K562 (cell line): ENCODE results near the gene C6orf15. TPM values are rescaled to one million over a fixed set of nuclear protein-coding genes. Genes with fewer than 3 reads are reported as not detected.

Experiments
- ATAC-seq: fragments of 200-7000 bp; cut with Tn5 transposase; 3 replicates; pipeline ENCODE4 v1.9.1; 2020; ENCODE audit warnings: moderate library complexity
- Bru-seq: library from RNA; stranded (reverse); fragments of 400-500 nt; gene quantifications from one replicate; lab custom pipeline; 2021; lab: Mats Ljungman, UMichigan
- BruChase-seq, 2 experiments: library from RNA; stranded (reverse); fragments of 400-500 nt; gene quantifications; one replicate each; lab custom pipeline; 2021; lab: Mats Ljungman, UMichigan
- BruUV-seq: library from RNA; stranded (reverse); fragments of 400-500 nt; replicated peaks from 2 replicates; lab custom pipeline; 2021; lab: Mats Ljungman, UMichigan
- CTCF ChIA-PET: fragments of 300-600 bp; formaldehyde crosslinking; extraction: SDS; loops from one replicate; lab custom pipeline; 2021; ENCODE audit warnings: low intra/inter-chr PET ratio; lab: Yijun Ruan, JAX
- POLR2A ChIA-PET: fragments of 300-600, 350-650 bp; sonication (Branson Sonifier 250); formaldehyde crosslinking; extraction: SDS; loops from one replicate; lab custom pipeline; 2021; ENCODE audit warnings: antibody characterized with exemption, inconsistent platforms; lab: Yijun Ruan, JAX
- DNase-seq, 4 experiments: peaks; one replicate each; pipeline versions ENCODE4 v3.0.0 to v3.0.0-alpha.2; 2011 to 2018; ENCODE audit warnings: low spot score in 3 of 4, mixed read lengths in 3 of 4; ENCODE audit errors: extremely low read depth in 1 of 4
- FAIRE-seq: peaks from 2 replicates; lab custom pipeline; 2011; peaks lifted over from hg19 to GRCh38; lab: Jason Lieb, UNC
- H2AFZ ChIP-seq: 2 replicates; pipeline ENCODE4 v1.6.0; 2011; ENCODE audit warnings: low read depth, low read length, control low read depth, inconsistent platforms
- H3K27ac ChIP-seq: fragments of 200-600 bp; 3 replicates; pipeline ENCODE4 v1.8.0; 2011; ENCODE audit warnings: low read depth, mild to moderate bottlenecking, control low read depth, inconsistent platforms, low read length, moderate library complexity, mixed read lengths; ENCODE audit errors: extremely low read depth
- H3K27me3 ChIP-seq, 2 experiments: fragments of 300-600 bp in 1 of 2; 2 replicates in 1 of 2; 3 replicates in 1 of 2; pipeline versions ENCODE4 v1.6.0 to v1.8.0; 2011; ENCODE audit warnings: inconsistent platforms in 2 of 2, low read length in 2 of 2, mild to moderate bottlenecking in 1 of 2, mixed read lengths in 1 of 2, moderate library complexity in 1 of 2; ENCODE audit not compliant: control insufficient read depth in 2 of 2, insufficient read depth in 2 of 2
- H3K36me3 ChIP-seq: fragments of 300-600 bp; 3 replicates; pipeline ENCODE4 v1.8.0; 2011; ENCODE audit warnings: mild to moderate bottlenecking, low read length, inconsistent platforms; ENCODE audit not compliant: control insufficient read depth, insufficient read depth
- H3K4me1 ChIP-seq, 2 experiments: fragments of 200-600 bp in 1 of 2; replicated peaks in 1 of 2; 2 replicates in 1 of 2; 3 replicates in 1 of 2; pipeline versions ENCODE4 v1.5.1 to v1.8.0; 2011; ENCODE audit warnings: inconsistent platforms in 2 of 2, low read length in 2 of 2, mild to moderate bottlenecking in 1 of 2, mixed read lengths in 1 of 2, moderate library complexity in 1 of 2; ENCODE audit not compliant: control insufficient read depth in 2 of 2, insufficient read depth in 2 of 2
- H3K4me2 ChIP-seq: 2 replicates; pipeline ENCODE4 v1.6.1; 2011; ENCODE audit warnings: low read length, control low read depth, inconsistent platforms, mixed read lengths; ENCODE audit not compliant: insufficient read depth
- H3K4me3 ChIP-seq: fragments of 200-600 bp; sonication (generic), shearing (Covaris generic); 2 replicates; pipeline ENCODE4 v1.5.1; 2016; ENCODE audit warnings: control low read depth, inconsistent platforms
- H3K79me2 ChIP-seq: fragments of 200-600 bp; 3 replicates; pipeline ENCODE4 v1.8.0; 2011; ENCODE audit warnings: low read length, inconsistent platforms; ENCODE audit not compliant: control insufficient read depth, insufficient read depth
- H3K9ac ChIP-seq, 2 experiments: 2 replicates each; pipeline versions ENCODE4 v1.6.0 to v1.6.1; 2011; ENCODE audit warnings: low read depth in 2 of 2, low read length in 2 of 2, control low read depth in 1 of 2, inconsistent platforms in 1 of 2, mild to moderate bottlenecking in 1 of 2, mixed read lengths in 1 of 2; ENCODE audit not compliant: insufficient read depth in 1 of 2
- H3K9me1 ChIP-seq: one replicate; pipeline ENCODE4 v1.6.0; 2011; ENCODE audit warnings: inconsistent platforms, mild to moderate bottlenecking, low read length, moderate library complexity; ENCODE audit not compliant: control insufficient read depth, insufficient read depth
- H3K9me3 ChIP-seq: replicated peaks from 2 replicates; pipeline ENCODE4 v1.5.1; 2011; ENCODE audit warnings: low read depth, low read length, inconsistent platforms; ENCODE audit not compliant: control insufficient read depth, insufficient read depth
- H4K20me1 ChIP-seq: replicated peaks from 2 replicates; pipeline ENCODE4 v1.6.1; 2011; ENCODE audit warnings: low read length, inconsistent platforms, mixed read lengths; ENCODE audit not compliant: control insufficient read depth, insufficient read depth
- GABPA ChIP-seq: fragments of 200-800 bp; sonication (Bioruptor generic); conservative IDR thresholded peaks from 2 replicates; pipeline ENCODE4 v1.6.1; 2016; ENCODE audit warnings: low read depth, missing genetic modification characterization, missing compliant biosample characterization
- RBBP5 ChIP-seq: fragments of 200-600 bp; sonication (generic); IDR thresholded peaks from 2 replicates; pipeline ENCODE4 v1.6.1; 2012; ENCODE audit warnings: borderline replicate concordance, mild to moderate bottlenecking, low read length, control low read depth, inconsistent platforms; ENCODE audit not compliant: insufficient read depth, poor library complexity, severe bottlenecking
- SMARCE1 ChIP-seq: fragments of 450-650 bp; IDR thresholded peaks from 2 replicates; pipeline ENCODE4 v1.7.1; 2016; ENCODE audit warnings: mild to moderate bottlenecking
- ZNF354B ChIP-seq: fragments of 250-450 bp; sonication (Bioruptor Pico); IDR thresholded peaks from 2 replicates; pipeline ENCODE4 v1.4.0; 2020
- WGBS: fragments of 100-300 bp; shearing (Covaris generic); methylation state at CpG from one replicate; pipeline ENCODE4 v1.1.6; 2016; ENCODE audit warnings: low coverage, mixed read lengths; ENCODE audit not compliant: insufficient coverage; ENCODE audit errors: missing lambda C conversion rate; 5-methylcytosine and 5-hydroxymethylcytosine counted together
- in situ Hi-C: fragments of 300-500 bp; cut with MboI; formaldehyde crosslinking; loops from 4 replicates; pipeline ENCODE4 v1.15.0; 2018; ENCODE audit warnings: inconsistent platforms, mixed read lengths
- intact Hi-C: fragments of 100-400 bp; cut with micrococcal nuclease; formaldehyde crosslinking; loops from 2 replicates; pipeline ENCODE4 v1.14.2; 2022
- long read RNA-seq, 3 experiments: library from polyadenylated mRNA in 2 of 3; library from RNA in 1 of 3; unstranded in 2 of 3; stranded (forward) in 1 of 3; transcript quantifications; one replicate each; pipeline ENCODE4 v2.0.0, GENCODE V29; 2019 to 2022
- polyA minus RNA-seq, 3 experiments: library from RNA; depleted of rRNA, polyadenylated mRNA; stranded (reverse); fragments of >200 nt; gene quantifications; 2 replicates each; pipeline ENCODE4 v1.2.3, GENCODE V29; 2011
- polyA plus RNA-seq, 8 experiments: library from polyadenylated mRNA; depleted of rRNA in 4 of 8; stranded (reverse) in 5 of 8; unstranded in 3 of 8; fragments of >200 nt; fragmentation: Nextera tagmentation in 2 of 8; fragmentation: Illumina TruSeq in 1 of 8; extraction: Ambion mirVana in 2 of 8; extraction: Trizol in 1 of 8; gene quantifications; 2 replicates each; pipeline versions ENCODE4 v1.2.1 to v1.2.3, GENCODE V29; 2011 to 2014; ENCODE audit warnings: inconsistent platforms in 1 of 8, missing spikeins in 1 of 8
- total RNA-seq, 7 experiments: library from RNA; depleted of rRNA in 6 of 7; stranded (reverse); fragments of >200 nt in 6 of 7; fragmentation: Illumina TruSeq in 2 of 7; extraction: Trizol in 2 of 7; gene quantifications; 2 replicates each; pipeline versions ENCODE4 v1.2.1 to v1.2.3, GENCODE V29; 2011 to 2021; ENCODE audit warnings: low replicate concordance in 1 of 7
- TF ChIP-seq, protein P1 (sequence below): IDR thresholded peaks from 2 replicates; pipeline ENCODE4 v1.6.1; 2011; ENCODE audit warnings: borderline replicate concordance, low read depth, mild to moderate bottlenecking, moderate library complexity, low read length; ENCODE audit not compliant: insufficient read depth, poor library complexity, severe bottlenecking
- TF ChIP-seq, protein P2 (sequence below): fragments of 450-650 bp; IDR thresholded peaks from 2 replicates; pipeline ENCODE4 v1.6.1; 2016; ENCODE audit warnings: mild to moderate bottlenecking
- TF ChIP-seq, protein P3 (sequence below): fragments of 250-450 bp; sonication (Bioruptor Pico); IDR thresholded peaks from 2 replicates; pipeline ENCODE4 v1.8.0; 2021; ENCODE audit warnings: borderline replicate concordance, mild to moderate bottlenecking, moderate library complexity; ENCODE audit not compliant: poor library complexity, severe bottlenecking
- TF ChIP-seq, protein P4 (sequence below): fragments of 450-650 bp; IDR thresholded peaks from 2 replicates; pipeline ENCODE4 v1.6.1; 2018; ENCODE audit not compliant: partially characterized antibody

Gene C6orf15
- total RNA-seq (2011; cell fraction: chromatin; rRNA removed; ENCODE audit: low replicate concordance), result not detected in 2 replicates
- total RNA-seq (2011; cell fraction: nucleolus; rRNA removed), result not detected in 2 replicates
- not detected in 2 replicates for total RNA-seq (2011; cell fraction: nucleoplasm; rRNA removed)
- total RNA-seq (2014; rRNA removed), result not detected in 2 replicates
- not detected in 2 replicates for total RNA-seq (2014; rRNA removed; fragmentation: Illumina TruSeq; extraction: Trizol)
- total RNA-seq (2015; rRNA removed; fragmentation: Illumina TruSeq; extraction: Trizol), result not detected in 2 replicates
- not detected in 2 replicates for total RNA-seq (2021)
- polyA plus RNA-seq (2011; rRNA removed), result not detected in 2 replicates
- polyA plus RNA-seq (2011; cell fraction: cytosol; rRNA removed), result not detected in 2 replicates
- polyA plus RNA-seq (2011; cell fraction: nucleus; rRNA removed), result not detected in 2 replicates
- not detected in 2 replicates for polyA plus RNA-seq (2012)
- not detected in 2 replicates for polyA plus RNA-seq (2014; fragmentation: Illumina TruSeq; extraction: Trizol)
- polyA plus RNA-seq (2014; fragmentation: Nextera tagmentation; extraction: Ambion mirVana), result not detected
- polyA plus RNA-seq (2014; rRNA removed), result not detected in 2 replicates
- not detected in 2 replicates for polyA minus RNA-seq (2011; rRNA and poly(A)+ RNA removed)
- polyA minus RNA-seq (2011; cell fraction: cytosol; rRNA and poly(A)+ RNA removed), result not detected in 2 replicates
- not detected in 2 replicates for polyA minus RNA-seq (2011; cell fraction: nucleus; rRNA and poly(A)+ RNA removed)
- Bru-seq, nascent RNA, result not detected
- BruChase-seq, experiment 1, labeled RNA remaining after a 2-hour chase, result not detected
- BruChase-seq, experiment 2, labeled RNA remaining after a 6-hour chase, result not detected
- long read RNA-seq, experiment 1, result 0 reads
- long read RNA-seq, experiment 2, result 0 reads
- long read RNA-seq, experiment 3, result 0 reads

DNA sequence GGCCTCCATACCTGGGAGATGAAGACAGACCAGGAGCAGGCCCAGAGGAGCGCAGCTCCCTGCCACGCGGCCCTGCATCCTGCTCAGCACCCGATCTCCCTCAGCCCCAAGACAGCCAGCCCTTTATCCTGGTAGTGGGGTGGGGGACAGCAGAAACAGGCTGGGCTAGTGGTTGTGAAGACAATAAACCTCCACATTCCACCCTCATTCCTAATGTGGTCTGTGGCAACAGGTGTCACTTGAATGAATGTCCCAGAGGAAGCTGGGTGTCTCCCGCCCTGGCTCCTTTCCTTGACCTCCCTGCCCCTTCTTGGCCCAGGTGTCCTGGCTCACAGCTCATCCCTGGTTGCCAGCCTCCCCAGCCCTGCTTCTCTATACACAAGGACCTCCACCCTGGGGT, at the start of gene C6orf15:
Gene C6orf15, minus strand, starts transcription at position 98 of the 400 bp plus-strand sequence. Its CDS starts 20 bp downstream, at position 78.
- CTCF ChIA-PET, result no interaction called here
- H3K4me2 ChIP-seq, result no peak within 1 kb of the TSS
- BruUV-seq, result no TSS peak
- TF ChIP-seq SMARCE1, result no peak
- TF ChIP-seq ZNF354B (CRISPR knock-in tag), result no peak
- TF ChIP-seq, protein P1, sequence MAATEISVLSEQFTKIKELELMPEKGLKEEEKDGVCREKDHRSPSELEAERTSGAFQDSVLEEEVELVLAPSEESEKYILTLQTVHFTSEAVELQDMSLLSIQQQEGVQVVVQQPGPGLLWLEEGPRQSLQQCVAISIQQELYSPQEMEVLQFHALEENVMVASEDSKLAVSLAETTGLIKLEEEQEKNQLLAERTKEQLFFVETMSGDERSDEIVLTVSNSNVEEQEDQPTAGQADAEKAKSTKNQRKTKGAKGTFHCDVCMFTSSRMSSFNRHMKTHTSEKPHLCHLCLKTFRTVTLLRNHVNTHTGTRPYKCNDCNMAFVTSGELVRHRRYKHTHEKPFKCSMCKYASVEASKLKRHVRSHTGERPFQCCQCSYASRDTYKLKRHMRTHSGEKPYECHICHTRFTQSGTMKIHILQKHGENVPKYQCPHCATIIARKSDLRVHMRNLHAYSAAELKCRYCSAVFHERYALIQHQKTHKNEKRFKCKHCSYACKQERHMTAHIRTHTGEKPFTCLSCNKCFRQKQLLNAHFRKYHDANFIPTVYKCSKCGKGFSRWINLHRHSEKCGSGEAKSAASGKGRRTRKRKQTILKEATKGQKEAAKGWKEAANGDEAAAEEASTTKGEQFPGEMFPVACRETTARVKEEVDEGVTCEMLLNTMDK, result no peak
- no peak for TF ChIP-seq GABPA (tag)
- TF ChIP-seq RBBP5, result no peak
- TF ChIP-seq, protein P2, sequence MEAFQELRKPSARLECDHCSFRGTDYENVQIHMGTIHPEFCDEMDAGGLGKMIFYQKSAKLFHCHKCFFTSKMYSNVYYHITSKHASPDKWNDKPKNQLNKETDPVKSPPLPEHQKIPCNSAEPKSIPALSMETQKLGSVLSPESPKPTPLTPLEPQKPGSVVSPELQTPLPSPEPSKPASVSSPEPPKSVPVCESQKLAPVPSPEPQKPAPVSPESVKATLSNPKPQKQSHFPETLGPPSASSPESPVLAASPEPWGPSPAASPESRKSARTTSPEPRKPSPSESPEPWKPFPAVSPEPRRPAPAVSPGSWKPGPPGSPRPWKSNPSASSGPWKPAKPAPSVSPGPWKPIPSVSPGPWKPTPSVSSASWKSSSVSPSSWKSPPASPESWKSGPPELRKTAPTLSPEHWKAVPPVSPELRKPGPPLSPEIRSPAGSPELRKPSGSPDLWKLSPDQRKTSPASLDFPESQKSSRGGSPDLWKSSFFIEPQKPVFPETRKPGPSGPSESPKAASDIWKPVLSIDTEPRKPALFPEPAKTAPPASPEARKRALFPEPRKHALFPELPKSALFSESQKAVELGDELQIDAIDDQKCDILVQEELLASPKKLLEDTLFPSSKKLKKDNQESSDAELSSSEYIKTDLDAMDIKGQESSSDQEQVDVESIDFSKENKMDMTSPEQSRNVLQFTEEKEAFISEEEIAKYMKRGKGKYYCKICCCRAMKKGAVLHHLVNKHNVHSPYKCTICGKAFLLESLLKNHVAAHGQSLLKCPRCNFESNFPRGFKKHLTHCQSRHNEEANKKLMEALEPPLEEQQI, result no peak
- TF ChIP-seq, protein P3, sequence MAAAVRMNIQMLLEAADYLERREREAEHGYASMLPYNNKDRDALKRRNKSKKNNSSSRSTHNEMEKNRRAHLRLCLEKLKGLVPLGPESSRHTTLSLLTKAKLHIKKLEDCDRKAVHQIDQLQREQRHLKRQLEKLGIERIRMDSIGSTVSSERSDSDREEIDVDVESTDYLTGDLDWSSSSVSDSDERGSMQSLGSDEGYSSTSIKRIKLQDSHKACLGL (CRISPR knock-in tag), result no peak
- TF ChIP-seq, protein P4, sequence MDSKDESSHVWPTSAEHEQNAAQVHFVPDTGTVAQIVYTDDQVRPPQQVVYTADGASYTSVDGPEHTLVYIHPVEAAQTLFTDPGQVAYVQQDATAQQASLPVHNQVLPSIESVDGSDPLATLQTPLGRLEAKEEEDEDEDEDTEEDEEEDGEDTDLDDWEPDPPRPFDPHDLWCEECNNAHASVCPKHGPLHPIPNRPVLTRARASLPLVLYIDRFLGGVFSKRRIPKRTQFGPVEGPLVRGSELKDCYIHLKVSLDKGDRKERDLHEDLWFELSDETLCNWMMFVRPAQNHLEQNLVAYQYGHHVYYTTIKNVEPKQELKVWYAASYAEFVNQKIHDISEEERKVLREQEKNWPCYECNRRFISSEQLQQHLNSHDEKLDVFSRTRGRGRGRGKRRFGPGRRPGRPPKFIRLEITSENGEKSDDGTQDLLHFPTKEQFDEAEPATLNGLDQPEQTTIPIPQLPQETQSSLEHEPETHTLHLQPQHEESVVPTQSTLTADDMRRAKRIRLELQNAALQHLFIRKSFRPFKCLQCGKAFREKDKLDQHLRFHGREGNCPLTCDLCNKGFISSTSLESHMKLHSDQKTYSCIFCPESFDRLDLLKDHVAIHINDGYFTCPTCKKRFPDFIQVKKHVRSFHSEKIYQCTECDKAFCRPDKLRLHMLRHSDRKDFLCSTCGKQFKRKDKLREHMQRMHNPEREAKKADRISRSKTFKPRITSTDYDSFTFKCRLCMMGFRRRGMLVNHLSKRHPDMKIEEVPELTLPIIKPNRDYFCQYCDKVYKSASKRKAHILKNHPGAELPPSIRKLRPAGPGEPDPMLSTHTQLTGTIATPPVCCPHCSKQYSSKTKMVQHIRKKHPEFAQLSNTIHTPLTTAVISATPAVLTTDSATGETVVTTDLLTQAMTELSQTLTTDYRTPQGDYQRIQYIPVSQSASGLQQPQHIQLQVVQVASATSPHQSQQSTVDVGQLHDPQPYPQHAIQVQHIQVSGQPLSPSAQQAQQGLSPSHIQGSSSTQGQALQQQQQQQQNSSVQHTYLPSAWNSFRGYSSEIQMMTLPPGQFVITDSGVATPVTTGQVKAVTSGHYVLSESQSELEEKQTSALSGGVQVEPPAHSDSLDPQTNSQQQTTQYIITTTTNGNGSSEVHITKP, result no peak

More for the DNA sequence above, at the start of gene C6orf15:
- ATAC-seq (no peak), DNase-seq (no peak), FAIRE-seq (no peak)
- H3K79me2 ChIP-seq, result no peaks in the 10 kb centered on the region
- in situ Hi-C loops (no loop called here), intact Hi-C loops (no loop called here)
- no peaks in the 10 kb centered on the region for H3K36me3 ChIP-seq
- peaks cover 64 to 85% of the 10 kb centered on the region in 2 experiments for H3K27me3 ChIP-seq
- H2AFZ ChIP-seq, result no peak within 1 kb of the TSS
- H3K4me3 ChIP-seq, result no peak within 1 kb of the TSS
- H3K27ac ChIP-seq, result no peak within 1 kb of the TSS
- no peaks in the 10 kb centered on the region for H3K9me1 ChIP-seq
- H4K20me1 ChIP-seq, result no peaks in the 10 kb centered on the region; the same call in 1 of the 2 replicates
- WGBS, result 2% methylated on average over 5 of the region's 5 CpGs
- no peaks in the 10 kb centered on the region for H3K9me3 ChIP-seq
- no peak within 1 kb of the TSS for H3K9ac ChIP-seq
- POLR2A ChIA-PET, result interaction anchor here (0.6 to 1.2 kb wide), 4 partner anchors 12 to 281 kb away, joined by 3 read pairs; no protein-coding TSS in a partner anchor
- H3K4me1 ChIP-seq, result no peaks in the 10 kb centered on the region; a peak in 2 of 5 replicates
